Measurements from ENCODE around the gene PDX1.

The PDX1 gene

GRCh38 chr13:27921961-27922882 is 2.4 kb downstream of the PDX1 start:
- ChIA-PET CTCF (interaction anchor here (0.6 kb wide), 1 partner anchor 32 kb away, joined by 3 read pairs; no protein-coding TSS in a partner anchor), POLR2A (no interaction called here)
- Histone ChIP-seq H3K9me3 (ENCODE audit: control insufficient read depth, insufficient read depth, low read depth, low read length) (no peaks in the 10 kb centered on the region), H3K4me3 (ENCODE audit: low read depth, low read length) (no peak overlapping the region), H3K27ac (ENCODE audit: extremely low read depth, low read depth, low read length) (no peak overlapping the region), H3K4me1 (ENCODE audit: control insufficient read depth, insufficient read depth, low read length) (no peaks in the 10 kb centered on the region), H3K36me3 (ENCODE audit: control insufficient read depth in 2 of 2, insufficient read depth in 1 of 2, low read length in 2 of 2) (peaks cover 0 to 7% of the 10 kb centered on the region in 2 experiments; a peak in 1 of 3 replicates)
- no peak for TF ChIP-seq ZNF248 (tag by site-specific recombination; IDR thresholded peaks at IDR 0.05)
- TF ChIP-seq ZNF501 (tag by site-specific recombination; IDR thresholded peaks at IDR 0.05), result no peak
- no peak for TF ChIP-seq ZNF146 (tag by site-specific recombination; IDR thresholded peaks at IDR 0.05)
- TF ChIP-seq ZNF324 (tag by site-specific recombination; IDR thresholded peaks at IDR 0.05), result no peak
- TF ChIP-seq YY2 (tag by site-specific recombination; IDR thresholded peaks at IDR 0.05), result no peak
- no peak for TF ChIP-seq ZNF184 (tag by site-specific recombination; IDR thresholded peaks at IDR 0.05)
- TF ChIP-seq ZNF514 (tag by site-specific recombination; IDR thresholded peaks at IDR 0.05), result no peak
- TF ChIP-seq ZNF354C (tag by site-specific recombination; IDR thresholded peaks at IDR 0.05; ENCODE audit: borderline replicate concordance, low read depth), result no peak
- TF ChIP-seq ZNF239 (tag by site-specific recombination; IDR thresholded peaks at IDR 0.05), result no peak
- no peak for TF ChIP-seq SCRT2 (tag by site-specific recombination; IDR thresholded peaks at IDR 0.05)
- no peak for TF ChIP-seq ZNF660 (tag by site-specific recombination; IDR thresholded peaks at IDR 0.05)
- no peak for TF ChIP-seq ZNF621 (tag by site-specific recombination; IDR thresholded peaks at IDR 0.05)
- no peak for TF ChIP-seq REST (tag by site-specific recombination; IDR thresholded peaks at IDR 0.05)
- no peak for TF ChIP-seq ZNF394 (tag by site-specific recombination; IDR thresholded peaks at IDR 0.05; ENCODE audit: borderline replicate concordance)

- no peak for TF ChIP-seq ZNF157 (tag by site-specific recombination; IDR thresholded peaks at IDR 0.05)
- no peak for TF ChIP-seq ZNF660 (tag by site-specific recombination; IDR thresholded peaks at IDR 0.05)
- TF ChIP-seq PATZ1 (tag by site-specific recombination; IDR thresholded peaks at IDR 0.05), result no peak
- no peak for TF ChIP-seq ZNF302 (tag by site-specific recombination; IDR thresholded peaks at IDR 0.05; ENCODE audit: low read depth)
- TF ChIP-seq YY2 (tag by site-specific recombination; IDR thresholded peaks at IDR 0.05), result no peak
- CTCF ChIA-PET, result no interaction called here
- Histone ChIP-seq H3K4me1 (ENCODE audit: control insufficient read depth, insufficient read depth, low read length) (no peaks in the 10 kb centered on the region), H3K9me3 (ENCODE audit: control insufficient read depth, insufficient read depth, low read depth, low read length) (no peaks in the 10 kb centered on the region), H3K36me3 (ENCODE audit: control insufficient read depth in 2 of 2, insufficient read depth in 1 of 2, low read length in 2 of 2) (peaks cover 0 to 7% of the 10 kb centered on the region in 2 experiments; a peak in 1 of 3 replicates), H3K4me3 (ENCODE audit: low read depth, low read length) (no peak overlapping the region), H3K27ac (ENCODE audit: extremely low read depth, low read depth, low read length) (no peak overlapping the region)
- POLR2A ChIA-PET, result no interaction called here
These were observed 3.2 kb downstream of the PDX1 start for GRCh38 chr13:27922883-27923612.

All from HEK293 (cell line).